Type B pancreatic cell (in vitro differentiated cells): ENCODE measurements around the gene ANO8. TPM values are rescaled to one million over a fixed set of nuclear protein-coding genes. Genes with fewer than 3 reads are reported as not detected.
"Not testable (repeated sequence)": the region's sequence is repeated elsewhere in the genome, so short reads cannot be mapped to it uniquely, and the experiment has no call there.

Experiments
- DNase-seq: peaks from one replicate; pipeline ENCODE4 v3.0.0; 2021; ENCODE audit warnings: mixed read lengths; ENCODE audit not compliant: unreplicated experiment; ENCODE audit errors: extremely low spot score
- H3K27ac Mint-ChIP-seq: 2 replicates; pipeline ENCODE4 v1.8.0; 2021; ENCODE audit warnings: mild to moderate bottlenecking, mixed read lengths
- H3K27me3 Mint-ChIP-seq: 2 replicates; pipeline ENCODE4 v1.8.0; 2021; ENCODE audit warnings: mixed read lengths
- H3K36me3 Mint-ChIP-seq: 2 replicates; pipeline ENCODE4 v1.8.0; 2021; ENCODE audit warnings: mixed read lengths
- H3K4me1 Mint-ChIP-seq: one replicate; pipeline ENCODE4 v1.8.0; 2021; ENCODE audit warnings: mixed read lengths; ENCODE audit not compliant: unreplicated experiment
- H3K4me3 Mint-ChIP-seq: 2 replicates; pipeline ENCODE4 v1.8.0; 2021; ENCODE audit warnings: mild to moderate bottlenecking, mixed read lengths
- H3K9me3 Mint-ChIP-seq: 2 replicates; pipeline ENCODE4 v1.8.0; 2021; ENCODE audit warnings: mixed read lengths
- CTCF ChIP-seq: fragments of 200-600 bp; sonication (generic); conservative IDR thresholded peaks from 2 replicates; pipeline ENCODE4 v1.5.0; 2021; ENCODE audit warnings: antibody characterized with exemption, mild to moderate bottlenecking
- total RNA-seq: library from RNA; stranded (reverse); gene quantifications from 2 replicates; pipeline ENCODE4 v1.2.1, GENCODE V29; 2021; ENCODE audit warnings: low replicate concordance

Gene ANO8
- total RNA-seq, 1 donor from 2014 or later, result 38.4 TPM

GRCh38 chr19:17296273-17296672 is 38.4 kb downstream of the ANO8 start:
- no peak for DNase-seq
- peaks cover 4% of the 10 kb centered on the region for H3K4me1 Mint-ChIP-seq
- TF ChIP-seq CTCF, result no peak
- H3K27ac Mint-ChIP-seq, result no peak overlapping the region
- H3K27me3 Mint-ChIP-seq, result no peaks in the 10 kb centered on the region
- no peak overlapping the region for H3K4me3 Mint-ChIP-seq
- no peaks in the 10 kb centered on the region for H3K9me3 Mint-ChIP-seq
- H3K36me3 Mint-ChIP-seq, result peaks cover 3% of the 10 kb centered on the region

- H3K4me3 Mint-ChIP-seq, DNase-seq, H3K27me3 Mint-ChIP-seq, H3K36me3 Mint-ChIP-seq, H3K9me3 Mint-ChIP-seq, H3K27ac Mint-ChIP-seq, H3K4me1 Mint-ChIP-seq: not testable (repeated sequence)
Observed at GRCh38 chr19:17295551-17295950, 39.1 kb downstream of the ANO8 start.

- no peaks in the 10 kb centered on the region for H3K9me3 Mint-ChIP-seq
- TF ChIP-seq CTCF, result no peak
- H3K4me1 Mint-ChIP-seq, result peaks cover 4% of the 10 kb centered on the region
- peaks cover 3% of the 10 kb centered on the region for H3K36me3 Mint-ChIP-seq
- no peaks in the 10 kb centered on the region for H3K27me3 Mint-ChIP-seq
- H3K27ac Mint-ChIP-seq, result no peak overlapping the region
- no peak overlapping the region for H3K4me3 Mint-ChIP-seq
- no peak for DNase-seq
Observed at GRCh38 chr19:17294051-17294891, 40.4 kb downstream of the ANO8 start.

GRCh38 chr19:17293605-17294004 is 41.0 kb downstream of the ANO8 start:
- no peak for TF ChIP-seq CTCF
- Mint-ChIP-seq H3K4me3 (no peak overlapping the region), H3K36me3 (peaks cover 3% of the 10 kb centered on the region), H3K9me3 (no peaks in the 10 kb centered on the region), H3K4me1 (peaks cover 4% of the 10 kb centered on the region), H3K27me3 (no peaks in the 10 kb centered on the region), H3K27ac (no peak overlapping the region)
- DNase-seq, result no peak

GRCh38 chr19:17292301-17293074 is 42.2 kb downstream of the ANO8 start:
- no peaks in the 10 kb centered on the region for H3K9me3 Mint-ChIP-seq
- H3K4me3 Mint-ChIP-seq, result peak overlapping the region; percentile 89

More at GRCh38 chr19:17292301-17293074, 42.2 kb downstream of the ANO8 start:
- H3K36me3 Mint-ChIP-seq, result peaks cover 3% of the 10 kb centered on the region
- peaks cover 4% of the 10 kb centered on the region for H3K4me1 Mint-ChIP-seq
- H3K27me3 Mint-ChIP-seq, result no peaks in the 10 kb centered on the region
- H3K27ac Mint-ChIP-seq, result peak overlapping the region; percentile 88
- peak; percentile 89 for DNase-seq
- peak; percentile 75 for TF ChIP-seq CTCF
